MV-4-11 (cell line): Measurements from ENCODE around the gene MYO7B.
A peak's percentile ranks its signal among the peaks of the same experiment; 100 is the strongest.

Experiments
- DNase-seq: peaks from one replicate; lab custom pipeline; 2025; lab: John Stamatoyannopoulos, UW

Gene MYO7B

GRCh38 chr2:127626917-127627739, 91.6 kb downstream of the MYO7B start:
- DNase-seq = no peak

DNA sequence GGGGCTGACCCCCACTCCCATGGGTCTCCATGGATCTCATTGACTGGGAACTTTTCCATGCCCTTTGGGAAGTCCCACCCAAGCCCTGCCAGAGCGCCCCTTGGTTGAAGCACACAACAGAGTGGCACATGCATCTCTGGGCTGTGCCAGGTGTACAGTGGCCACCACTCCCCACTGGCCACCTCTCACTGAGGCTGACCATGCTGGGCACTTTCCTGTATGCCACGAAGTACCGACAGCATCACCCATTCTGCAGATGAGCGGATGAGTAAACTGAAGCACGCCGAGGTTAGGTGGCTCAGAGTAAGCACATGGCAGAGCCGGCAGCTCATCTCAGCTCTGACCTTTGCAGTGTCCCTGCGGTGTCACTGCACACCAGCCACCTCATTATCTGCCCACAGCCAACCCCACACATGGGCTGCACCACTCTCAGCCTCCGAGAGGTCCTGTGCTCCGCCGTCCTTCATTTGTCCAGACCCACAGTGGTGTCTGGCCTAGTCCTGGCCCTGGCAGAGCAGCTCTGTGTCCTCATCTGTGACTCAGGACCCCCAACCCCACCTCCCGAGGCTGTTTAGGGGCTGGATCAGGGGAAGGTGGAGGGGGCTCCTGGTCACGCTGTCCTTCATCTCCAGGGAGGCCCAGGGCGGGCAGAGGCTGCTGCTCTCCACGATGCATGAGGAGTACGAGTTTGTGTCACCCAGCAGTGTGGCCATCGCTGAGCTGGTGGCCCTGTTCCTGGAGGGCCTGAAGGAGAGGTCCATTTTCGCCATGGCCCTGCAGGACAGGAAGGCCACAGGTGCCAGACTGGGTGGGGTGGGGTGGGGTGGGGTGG, 92.5 kb downstream of the MYO7B start:
- DNase-seq = no peak

DNA sequence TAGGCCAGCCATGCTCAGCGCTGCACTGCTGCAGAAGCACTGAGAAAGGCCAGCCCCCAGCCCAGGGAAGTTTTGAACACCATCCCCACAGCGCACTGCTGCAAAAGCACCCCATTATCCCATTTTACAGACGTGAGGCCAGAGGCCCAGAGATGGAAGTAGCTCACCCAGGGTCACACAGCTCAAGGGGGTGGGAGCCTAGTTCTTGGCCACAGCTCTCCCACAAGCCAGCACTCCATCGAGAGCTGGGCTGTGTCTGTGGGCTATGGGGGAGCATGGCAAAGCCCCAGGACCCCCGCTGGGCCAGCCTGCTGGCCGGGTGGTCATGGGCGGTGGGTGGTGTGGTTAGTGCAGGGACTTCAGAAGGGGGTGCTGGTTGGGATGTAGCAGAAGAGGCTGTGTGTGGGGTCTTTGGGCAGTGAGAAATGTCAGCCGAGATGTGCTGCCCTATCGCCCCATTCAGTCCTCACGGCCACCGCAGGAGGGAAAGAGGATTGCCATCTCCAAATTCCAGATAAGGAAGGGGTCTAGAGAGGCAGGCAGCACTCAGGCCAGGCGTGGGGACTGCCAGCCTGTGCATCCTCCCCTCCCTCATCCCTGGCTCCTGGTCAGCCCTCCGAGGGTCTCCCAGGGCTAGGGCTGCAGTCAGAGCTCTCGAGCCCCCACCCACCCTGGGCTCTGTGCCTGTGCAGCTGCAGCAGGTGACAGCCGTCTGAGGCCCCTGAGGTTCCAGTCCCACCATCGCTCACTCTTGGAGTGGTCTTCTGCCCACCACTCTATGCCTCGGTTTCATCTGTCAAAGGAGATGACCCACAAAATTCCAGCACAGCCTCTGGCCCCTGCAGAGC, 93.5 kb downstream of the MYO7B start:
- no peak for DNase-seq

DNA sequence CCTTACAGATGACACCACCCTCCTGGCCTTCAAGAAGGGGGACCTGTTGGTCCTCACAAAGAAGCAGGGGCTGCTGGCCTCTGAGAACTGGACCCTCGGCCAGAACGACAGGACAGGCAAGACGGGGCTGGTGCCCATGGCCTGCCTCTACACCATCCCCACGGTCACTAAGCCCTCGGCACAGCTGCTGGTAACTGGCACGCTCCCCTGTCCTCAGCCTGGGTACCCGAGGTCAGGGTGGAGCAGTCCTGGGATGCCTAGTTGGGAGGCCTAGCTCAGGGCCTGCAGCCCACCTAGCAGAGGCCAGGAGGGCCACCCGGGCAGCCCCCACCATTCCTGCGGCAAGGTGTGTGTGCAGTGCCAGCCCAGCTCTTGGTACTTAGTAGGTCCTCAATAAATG, 94.2 kb downstream of the MYO7B start:
- no peak for DNase-seq

- DNase-seq = no peak
Observed at GRCh38 chr2:127630096-127630863, 94.8 kb downstream of the MYO7B start.

- DNase-seq = no peak
Observed at GRCh38 chr2:127630864-127631540, 95.5 kb downstream of the MYO7B start.

DNA sequence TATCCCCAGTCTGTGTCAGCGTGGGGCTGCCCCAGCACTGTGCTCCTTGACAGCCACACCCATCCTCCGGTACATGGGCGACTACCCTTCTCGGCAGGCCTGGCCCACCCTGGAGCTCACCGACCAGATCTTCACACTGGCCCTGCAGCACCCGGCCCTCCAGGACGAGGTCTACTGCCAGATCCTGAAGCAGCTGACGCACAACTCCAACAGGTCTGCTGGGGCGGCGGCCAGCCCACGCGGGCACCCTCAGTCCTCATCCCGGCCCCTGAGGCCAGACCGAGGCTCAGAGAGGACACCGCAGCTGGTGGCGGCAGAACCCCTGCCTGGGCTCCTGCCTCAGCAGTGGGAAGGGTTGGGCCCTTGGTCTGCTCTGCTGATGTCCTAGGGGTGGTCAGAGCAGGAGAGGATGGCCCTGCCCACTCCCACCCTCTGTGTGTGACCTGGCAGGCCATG, 96.1 kb downstream of the MYO7B start:
- DNase-seq = no peak

GRCh38 chr2:127631997-127632581, 96.6 kb downstream of the MYO7B start:
- no peak for DNase-seq

- DNase-seq = no peak
Observed at GRCh38 chr2:127632592-127633489, 97.4 kb downstream of the MYO7B start.

- DNase-seq = no peak
Observed at GRCh38 chr2:127633556-127634065, 98.1 kb downstream of the MYO7B start.

GRCh38 chr2:127634066-127634617, 98.7 kb downstream of the MYO7B start:
- no peak for DNase-seq

GRCh38 chr2:127634626-127635379, 99.3 kb downstream of the MYO7B start:
- no peak for DNase-seq

GRCh38 chr2:127635380-127636237, 100.1 kb downstream of the MYO7B start:
- no peak for DNase-seq

GRCh38 chr2:127636248-127637235, 101.1 kb downstream of the MYO7B start:
- no peak for DNase-seq

- no peak for DNase-seq
Observed at GRCh38 chr2:127637236-127637630, 101.8 kb downstream of the MYO7B start.

- peak; percentile 48 for DNase-seq
Observed at GRCh38 chr2:127637725-127638252, 102.3 kb downstream of the MYO7B start.
